NCI-H1930 (cell line): ENCODE data around the gene COL18A1.

ENCODE experiments used
- DNase-seq, 2 experiments: peaks; one replicate each; lab custom pipeline; 2025; lab: John Stamatoyannopoulos, UW

The COL18A1 gene

GRCh38 chr21:45547545-45547900 lies 142.6 kb downstream of the COL18A1 start:
- DNase-seq = no peak

DNA sequence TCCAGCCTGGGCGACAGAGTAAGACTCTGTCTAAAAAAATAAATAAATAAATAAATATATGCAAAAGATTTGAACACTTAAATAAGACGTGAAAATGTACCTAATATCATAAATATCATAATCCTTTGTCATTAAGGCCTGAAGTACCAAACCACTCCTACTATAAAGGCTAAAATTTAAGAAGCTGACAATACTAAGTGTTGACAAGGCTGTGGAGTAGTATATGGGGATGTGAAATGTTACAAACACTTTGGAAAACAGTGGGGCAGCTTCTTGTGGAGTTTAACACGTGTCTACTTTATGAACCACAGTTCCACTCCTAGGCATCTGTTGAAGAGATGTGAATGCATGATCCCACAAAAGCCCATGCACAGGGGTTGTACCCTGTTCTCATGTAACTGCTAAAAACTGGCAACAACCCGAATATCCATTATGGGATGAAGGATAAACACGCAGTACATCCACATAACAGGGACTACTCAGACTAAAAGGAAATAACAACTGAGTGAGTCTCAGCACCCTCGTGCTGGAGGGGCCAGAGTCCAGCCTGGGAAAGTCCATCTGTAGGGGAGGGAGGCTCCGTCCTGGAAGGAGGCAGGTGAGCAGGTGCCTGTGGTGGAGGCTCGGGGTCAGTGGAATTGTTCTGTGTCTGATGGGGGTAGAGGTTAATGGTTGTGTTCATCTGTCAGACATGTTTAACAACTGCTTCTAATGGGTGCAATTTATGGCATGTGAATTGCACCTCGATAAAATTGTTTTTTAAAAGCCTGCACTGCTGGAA lies 143.9 kb downstream of the COL18A1 start:
- no peak for DNase-seq

DNA sequence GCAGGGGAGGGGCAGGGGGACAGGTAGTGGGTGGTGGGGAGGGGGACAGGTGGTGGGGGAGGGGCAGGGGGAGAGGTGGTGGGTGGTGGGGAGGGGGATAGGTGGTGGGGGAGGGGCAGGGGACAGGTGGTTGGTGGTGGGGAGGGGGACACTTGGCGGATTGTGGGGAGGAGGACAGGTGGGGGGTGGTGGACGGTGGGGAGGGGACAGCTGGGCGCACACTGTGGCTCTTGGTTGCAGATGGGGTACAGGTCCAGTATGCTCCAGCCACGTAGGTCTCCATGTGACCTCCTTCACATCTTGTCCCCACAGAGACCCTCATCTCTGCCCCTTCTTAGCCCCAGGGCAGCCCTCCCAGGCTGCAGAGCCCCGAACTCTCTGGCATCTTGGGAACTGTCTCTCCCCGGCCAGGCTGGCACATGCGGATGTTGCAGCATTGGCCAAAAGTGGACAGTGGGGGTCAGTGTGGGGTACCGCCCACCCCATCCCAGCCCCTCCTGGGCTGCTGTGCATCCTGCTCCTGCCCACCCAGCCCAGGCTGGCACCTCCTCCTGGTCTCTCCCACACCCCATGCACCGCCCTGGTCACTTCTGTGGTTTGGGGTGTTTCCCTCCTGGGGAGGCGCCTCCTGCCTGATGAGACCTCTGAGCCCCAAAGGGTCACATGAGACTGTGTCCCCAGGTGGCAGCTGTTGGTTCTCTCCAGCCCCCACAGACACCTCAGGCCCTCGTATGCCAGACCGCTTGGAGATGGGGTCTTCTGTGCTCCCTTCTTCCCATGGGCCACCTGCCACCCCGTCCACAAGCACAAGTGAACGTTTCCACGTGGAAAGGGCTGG lies 144.9 kb downstream of the COL18A1 start:
- DNase-seq = no peak

DNA sequence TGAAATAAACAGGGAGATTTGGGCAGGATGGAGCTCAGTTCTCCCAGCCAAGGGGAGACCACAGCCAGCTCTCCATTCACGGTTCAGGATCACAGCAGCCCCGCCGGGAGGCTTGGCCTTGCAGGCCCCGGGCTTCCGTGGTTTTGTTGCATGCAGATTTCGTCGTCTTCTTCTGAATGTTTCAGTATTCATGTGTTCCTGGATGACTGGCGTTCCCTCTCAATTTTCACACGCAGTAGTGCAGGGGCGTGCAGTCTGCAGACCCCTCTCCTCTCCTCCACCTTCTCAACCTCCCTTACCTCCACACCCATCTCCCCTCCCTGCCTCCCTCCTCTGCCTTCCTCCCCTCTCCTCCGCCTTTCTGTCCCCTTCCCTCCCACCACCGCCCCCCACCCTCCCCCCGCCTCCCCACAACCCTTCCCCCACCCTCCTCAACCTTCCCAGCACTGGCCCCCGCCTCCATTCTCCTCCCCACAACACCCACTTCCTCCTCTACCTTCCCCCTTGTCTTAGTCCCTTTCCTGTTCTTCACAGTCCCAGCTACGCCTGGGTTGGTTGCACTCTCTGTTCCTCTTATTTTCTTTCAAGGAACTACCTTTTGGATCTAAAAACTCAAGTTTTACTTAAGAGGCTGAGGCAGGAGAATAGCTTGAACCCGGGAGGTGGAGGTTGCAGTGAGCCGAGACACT lies 145.7 kb downstream of the COL18A1 start:
- DNase-seq = no peak

- no peak for DNase-seq
Measured at GRCh38 chr21:45551316-45551715, 146.4 kb downstream of the COL18A1 start.

DNA sequence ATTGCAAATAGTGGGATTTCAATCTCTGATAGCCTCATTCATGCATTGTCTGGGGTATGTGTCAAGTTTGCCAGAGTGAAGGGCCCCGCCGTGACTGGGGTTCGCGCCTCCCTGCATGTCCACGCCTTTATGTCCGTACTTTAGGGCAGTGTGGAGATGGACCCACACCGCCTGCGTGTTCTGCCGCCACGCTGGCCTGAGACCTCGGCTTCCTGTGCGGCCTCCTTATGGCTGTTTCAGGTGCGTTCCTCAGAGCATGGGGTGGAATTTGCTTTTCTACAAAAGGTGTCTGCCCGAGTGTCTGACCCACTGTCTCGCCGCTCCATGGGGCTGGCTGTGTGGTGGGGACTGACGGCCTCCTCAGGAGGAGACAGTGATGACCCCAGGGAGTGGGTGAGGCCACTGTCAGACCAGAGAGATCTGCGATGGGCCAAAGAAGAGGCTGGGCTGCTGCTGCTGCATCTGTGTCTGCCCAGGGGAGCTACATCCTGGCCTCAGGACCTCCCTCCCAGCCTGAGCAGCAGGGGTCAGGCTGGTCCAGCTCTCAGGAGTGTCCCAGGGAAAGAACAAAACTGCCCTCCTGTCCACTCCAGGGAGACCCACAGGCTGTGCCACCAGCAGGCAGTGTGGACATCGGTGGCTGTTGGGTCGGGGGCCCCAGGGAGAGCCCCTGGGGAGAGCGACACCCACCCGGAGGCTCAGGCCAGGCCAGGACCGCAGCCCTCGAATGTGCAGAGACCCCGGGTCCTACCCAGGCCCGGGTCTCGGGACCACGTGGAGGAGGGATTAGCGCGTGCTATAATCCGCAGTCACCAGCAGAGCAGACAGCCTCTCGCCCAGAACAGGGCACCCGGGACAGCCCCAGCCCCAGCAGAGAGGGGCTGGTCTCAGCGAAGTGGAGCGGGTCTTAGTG lies 147.1 kb downstream of the COL18A1 start:
- no peak for DNase-seq

DNA sequence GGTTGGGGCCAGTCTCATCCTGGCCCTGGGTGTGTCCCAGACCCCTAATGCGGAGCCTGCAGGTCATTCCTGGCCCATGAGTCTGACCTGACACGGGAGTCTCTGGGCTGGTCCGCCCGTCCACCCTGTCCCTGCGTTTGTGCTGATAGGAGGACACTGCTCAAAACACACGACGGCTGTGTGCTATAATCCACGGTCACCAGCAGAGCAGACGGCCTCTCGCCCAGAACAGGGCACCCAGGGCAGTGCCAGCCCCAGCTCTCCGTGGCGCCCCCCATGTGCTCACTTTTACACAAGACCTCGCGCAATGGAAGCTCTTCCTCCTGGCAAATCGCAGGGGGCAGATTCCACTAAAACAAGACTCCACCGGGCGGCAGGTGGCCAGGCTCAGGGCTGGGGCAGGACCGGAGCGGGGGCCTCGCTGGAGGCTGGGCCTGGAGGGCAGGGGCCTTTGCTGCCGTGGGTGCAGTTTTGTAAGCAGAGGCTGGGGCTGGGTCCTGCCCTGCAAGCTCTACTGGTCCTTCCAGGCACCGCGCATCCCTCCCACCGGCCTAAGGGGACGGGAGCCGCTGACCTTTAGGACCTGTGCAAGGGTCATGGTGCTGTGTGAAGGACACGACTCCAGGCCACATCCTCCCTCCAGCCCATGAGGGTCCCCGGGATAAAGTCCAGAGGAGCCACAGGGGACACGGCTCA lies 147.9 kb downstream of the COL18A1 start:
- no peak for DNase-seq

GRCh38 chr21:45554477-45555175 lies 149.7 kb downstream of the COL18A1 start:
- peak; percentile 31 to 72 for DNase-seq

- no peak for DNase-seq
Measured at GRCh38 chr21:45555251-45555556, 150.2 kb downstream of the COL18A1 start.

GRCh38 chr21:45555557-45556301 lies 150.8 kb downstream of the COL18A1 start:
- DNase-seq = peak; percentile 79 to 85

- DNase-seq = no peak
Measured at GRCh38 chr21:45556302-45556644, 151.3 kb downstream of the COL18A1 start.

- DNase-seq = no peak
Measured at GRCh38 chr21:45556645-45557615, 152.0 kb downstream of the COL18A1 start.

DNA sequence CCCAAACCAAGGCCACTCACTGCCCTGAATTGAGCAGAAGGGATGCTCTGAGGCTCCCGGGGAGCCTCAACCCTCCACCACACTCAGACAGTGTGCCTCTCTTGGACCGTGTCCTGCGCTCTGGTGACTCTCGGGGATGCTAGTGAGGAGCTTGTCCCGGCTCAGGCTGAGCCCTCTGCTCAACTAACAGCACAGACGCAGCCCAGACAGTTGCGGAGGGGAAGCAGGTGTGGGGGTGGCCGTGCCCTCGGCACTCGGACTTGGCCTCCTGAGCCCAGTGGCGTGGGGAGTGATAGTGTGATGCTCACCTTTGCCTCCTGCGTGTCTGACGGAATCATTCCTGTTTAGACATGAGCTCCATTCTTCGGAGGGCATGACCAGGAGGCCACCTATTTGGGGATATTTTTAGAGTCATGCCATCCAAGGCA lies 152.7 kb downstream of the COL18A1 start:
- DNase-seq = no peak

GRCh38 chr21:45558044-45558721 lies 153.2 kb downstream of the COL18A1 start:
- DNase-seq = no peak

DNA sequence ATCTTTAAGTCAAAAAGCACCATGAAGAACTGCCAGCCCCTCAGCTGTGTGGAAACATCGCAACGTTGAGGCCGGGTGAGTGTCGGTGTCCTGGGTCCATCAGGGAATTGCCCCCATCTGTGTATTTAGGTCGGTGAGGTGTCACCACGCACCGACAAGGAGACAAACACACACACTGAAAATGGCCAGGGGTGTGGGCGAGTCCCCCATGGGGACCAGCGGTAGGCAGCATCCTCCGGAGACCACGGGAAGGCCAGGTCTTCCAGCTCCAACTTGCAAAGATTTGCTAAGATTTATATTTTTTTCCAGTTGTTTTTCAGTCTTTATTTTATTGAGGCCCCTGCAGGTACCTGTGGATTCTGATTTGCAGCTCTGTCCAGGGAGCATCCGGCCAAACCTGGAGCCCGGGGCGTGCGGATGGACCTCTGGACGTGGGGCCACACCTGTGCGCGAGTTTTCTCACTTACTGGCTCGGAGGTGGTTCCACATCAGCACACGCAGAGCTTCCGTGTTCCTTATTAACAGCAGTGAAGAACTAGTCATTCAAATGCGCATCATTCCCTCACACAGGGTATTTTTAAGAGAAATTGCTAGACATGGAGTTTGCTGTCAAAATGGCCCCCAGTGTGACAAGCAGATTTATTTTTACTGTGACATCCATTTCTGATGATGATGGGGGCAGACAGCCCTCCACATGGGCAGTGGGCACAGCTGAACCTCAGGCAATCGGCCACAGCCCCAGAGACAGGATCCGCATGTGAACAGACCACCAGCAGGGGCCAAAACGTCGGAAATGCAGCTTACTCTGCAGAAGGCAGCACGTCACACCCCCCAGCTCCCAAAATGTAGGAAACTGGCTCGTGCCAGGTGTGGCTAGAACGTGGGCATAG lies 154.5 kb downstream of the COL18A1 start:
- DNase-seq = no peak

DNA sequence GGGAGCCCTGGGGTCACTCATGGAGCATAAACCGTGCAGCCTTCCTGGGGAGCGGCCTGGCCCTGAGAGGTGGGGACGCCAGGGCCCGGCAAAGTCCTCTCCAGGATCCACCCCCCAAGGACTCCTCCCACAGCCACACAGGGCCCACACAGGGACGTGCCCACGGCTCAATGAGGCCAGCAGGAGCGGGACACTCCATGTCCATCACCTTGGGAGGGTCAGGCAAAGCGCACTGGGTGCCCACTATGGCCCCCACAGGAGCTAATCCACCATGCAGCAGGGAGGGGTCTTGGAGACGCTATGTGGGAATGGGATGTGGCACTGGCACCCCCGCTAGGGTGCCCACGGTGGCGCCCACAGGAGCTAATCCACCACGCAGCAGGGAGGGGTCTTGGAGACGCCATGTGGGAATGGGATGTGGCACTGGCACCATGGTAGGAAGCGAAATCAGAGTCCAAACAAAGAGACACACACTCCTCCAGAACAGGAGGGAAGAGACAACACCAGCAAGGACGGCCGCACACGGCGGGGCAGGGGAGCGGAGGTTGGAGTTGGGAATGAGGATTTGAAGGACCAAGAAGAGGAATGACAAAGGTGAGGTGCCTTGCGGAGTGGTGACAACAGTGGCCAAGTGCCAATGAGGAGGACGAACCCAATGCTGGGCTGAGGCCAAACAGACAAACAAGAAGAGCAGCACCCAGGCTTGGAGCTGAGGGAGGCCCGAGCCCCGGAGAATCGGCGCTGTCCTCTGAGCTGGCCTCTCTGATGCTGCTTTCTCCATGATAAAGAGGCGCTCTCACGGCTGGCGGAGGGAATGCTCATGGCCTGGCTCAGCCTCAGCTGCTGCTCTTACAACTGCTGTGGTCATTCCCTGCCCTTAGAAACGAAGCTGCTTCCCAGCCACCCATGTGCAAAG lies 155.4 kb downstream of the COL18A1 start:
- no peak for DNase-seq
